Loucy (cell line): Measurements from ENCODE around the gene SNAP25.

ENCODE experiments used
- H2AFZ ChIP-seq: fragments of 200-600 bp; sonication (generic); 2 replicates; pipeline ENCODE4 v1.6.0; 2016; ENCODE audit warnings: antibody characterized with exemption, mild to moderate bottlenecking, low read length, moderate library complexity
- H3F3A ChIP-seq: fragments of 200-600 bp; 2 replicates; pipeline ENCODE4 v1.6.0; 2016; ENCODE audit warnings: antibody characterized with exemption, low read depth, mild to moderate bottlenecking
- H3K27me3 ChIP-seq: fragments of 200-600 bp; sonication (generic); 2 replicates; pipeline ENCODE4 v1.6.1; 2014; ENCODE audit warnings: low read length, mild to moderate bottlenecking; ENCODE audit not compliant: insufficient read depth, poor library complexity, severe bottlenecking
- H3K36me3 ChIP-seq: fragments of 200-600 bp; sonication (generic); 2 replicates; pipeline ENCODE4 v1.6.1; 2016; ENCODE audit warnings: low read length; ENCODE audit not compliant: insufficient read depth
- H3K4me1 ChIP-seq: fragments of 200-600 bp; sonication (generic); 2 replicates; pipeline ENCODE4 v1.5.1; 2014; ENCODE audit warnings: low read length, mild to moderate bottlenecking; ENCODE audit not compliant: insufficient read depth, poor library complexity, severe bottlenecking
- H3K4me2 ChIP-seq: fragments of 200-600 bp; sonication (generic); 2 replicates; pipeline ENCODE4 v1.6.0; 2014; ENCODE audit warnings: antibody characterized with exemption, low read length, low read depth, mild to moderate bottlenecking; ENCODE audit not compliant: poor library complexity, severe bottlenecking
- H3K4me3 ChIP-seq: fragments of 200-600 bp; sonication (generic); 2 replicates; pipeline ENCODE4 v1.5.1; 2014; ENCODE audit warnings: low read length, mild to moderate bottlenecking, mixed read lengths; ENCODE audit not compliant: poor library complexity, severe bottlenecking
- H3K79me2 ChIP-seq: fragments of 200-600 bp; sonication (generic); 2 replicates; pipeline ENCODE4 v1.6.1; 2014; ENCODE audit warnings: low read length; ENCODE audit not compliant: insufficient read depth
- H3K9ac ChIP-seq: fragments of 200-600 bp; sonication (generic); 2 replicates; pipeline ENCODE4 v1.6.0; 2014; ENCODE audit warnings: mild to moderate bottlenecking, low read depth, low read length, moderate library complexity; ENCODE audit not compliant: poor library complexity, severe bottlenecking
- H3K9me2 ChIP-seq: fragments of 200-600 bp; sonication (generic); replicated peaks from 2 replicates; pipeline ENCODE4 v1.6.1; 2016; ENCODE audit warnings: low read depth, low read length, mixed read lengths
- H3K9me3 ChIP-seq: fragments of 200-600 bp; sonication (generic); 2 replicates; pipeline ENCODE4 v1.6.1; 2014; ENCODE audit warnings: mild to moderate bottlenecking, antibody characterized with exemption, low read length, low read depth; ENCODE audit not compliant: insufficient read depth
- H4K20me1 ChIP-seq: fragments of 200-600 bp; sonication (generic); 2 replicates; pipeline ENCODE4 v1.6.0; 2014; ENCODE audit warnings: antibody characterized with exemption, low read length, mild to moderate bottlenecking; ENCODE audit not compliant: insufficient read depth, poor library complexity, severe bottlenecking
- CTCF ChIP-seq: fragments of 200-600 bp; sonication (generic); conservative IDR thresholded peaks from 2 replicates; pipeline ENCODE4 v1.5.1; 2014; ENCODE audit warnings: mild to moderate bottlenecking, antibody characterized with exemption, low read length
- EZH2phosphoT487 ChIP-seq: fragments of 200-600 bp; IDR thresholded peaks from 2 replicates; pipeline ENCODE4 v1.6.1; 2018; ENCODE audit warnings: antibody characterized with exemption, mild to moderate bottlenecking, moderate library complexity, borderline replicate concordance

The SNAP25 gene

GRCh38 chr20:10328897-10329255, 110.2 kb downstream of the SNAP25 start:
- Histone ChIP-seq H3K9me2 (no peaks in the 10 kb centered on the region), H3K27me3 (peaks cover 6% of the 10 kb centered on the region), H3K4me1 (no peaks in the 10 kb centered on the region), H3K79me2 (no peaks in the 10 kb centered on the region), H3K9ac (no peak overlapping the region), H4K20me1 (no peaks in the 10 kb centered on the region), H3K9me3 (no peaks in the 10 kb centered on the region), H2AFZ (no peak overlapping the region), H3K36me3 (no peaks in the 10 kb centered on the region), H3K4me3 (no peak overlapping the region), H3F3A (no peaks in the 10 kb centered on the region), H3K4me2 (no peak overlapping the region)
- no peak for TF ChIP-seq EZH2phosphoT487
- no peak for TF ChIP-seq CTCF

- Histone ChIP-seq H2AFZ (no peak overlapping the region), H3K36me3 (no peaks in the 10 kb centered on the region), H3F3A (no peaks in the 10 kb centered on the region), H3K79me2 (no peaks in the 10 kb centered on the region), H4K20me1 (no peaks in the 10 kb centered on the region), H3K27me3 (peaks cover 6% of the 10 kb centered on the region), H3K9me2 (no peaks in the 10 kb centered on the region), H3K4me2 (no peak overlapping the region), H3K9me3 (no peaks in the 10 kb centered on the region), H3K4me1 (no peaks in the 10 kb centered on the region), H3K4me3 (no peak overlapping the region), H3K9ac (no peak overlapping the region)
- TF ChIP-seq EZH2phosphoT487: no peak
- TF ChIP-seq CTCF: no peak
These were observed 110.9 kb downstream of the SNAP25 start for GRCh38 chr20:10329387-10330005.

GRCh38 chr20:10330071-10330470, 111.4 kb downstream of the SNAP25 start:
- Histone ChIP-seq H3K9me3 (no peaks in the 10 kb centered on the region), H3K4me2 (no peak overlapping the region), H4K20me1 (no peaks in the 10 kb centered on the region), H2AFZ (no peak overlapping the region), H3K79me2 (no peaks in the 10 kb centered on the region), H3K9ac (no peak overlapping the region), H3K36me3 (no peaks in the 10 kb centered on the region), H3K9me2 (no peaks in the 10 kb centered on the region), H3K27me3 (peaks cover 6% of the 10 kb centered on the region), H3K4me1 (no peaks in the 10 kb centered on the region), H3K4me3 (no peak overlapping the region), H3F3A (no peaks in the 10 kb centered on the region)
- TF ChIP-seq CTCF (no peak), EZH2phosphoT487 (no peak)
